HUES48 (cell line): Measurements from ENCODE around the gene EMID1.

Experiments
- H3K27ac ChIP-seq: one replicate; pipeline ENCODE4 v1.7.0; 2013; ENCODE audit warnings: low read depth, low read length, inconsistent platforms
- H3K27me3 ChIP-seq: 2 replicates; pipeline ENCODE4 v1.6.1; 2013; ENCODE audit warnings: mild to moderate bottlenecking, low read length; ENCODE audit not compliant: control insufficient read depth, insufficient read depth
- H3K36me3 ChIP-seq: 2 replicates; pipeline ENCODE4 v1.6.1; 2013; ENCODE audit warnings: low read length; ENCODE audit not compliant: control insufficient read depth, insufficient read depth
- H3K4me1 ChIP-seq: 2 replicates; pipeline ENCODE4 v1.6.1; 2013; ENCODE audit warnings: mild to moderate bottlenecking, low read length; ENCODE audit not compliant: control insufficient read depth, insufficient read depth
- H3K4me3 ChIP-seq: 2 replicates; pipeline ENCODE4 v1.5.1; 2013; ENCODE audit warnings: mild to moderate bottlenecking, low read depth, low read length
- H3K9ac ChIP-seq: 2 replicates; pipeline ENCODE4 v1.6.1; 2013; ENCODE audit warnings: mild to moderate bottlenecking, low read depth, low read length, moderate library complexity
- H3K9me3 ChIP-seq: 2 replicates; pipeline ENCODE4 v1.6.1; 2013; ENCODE audit warnings: low read length; ENCODE audit not compliant: control insufficient read depth, insufficient read depth

The EMID1 gene

DNA sequence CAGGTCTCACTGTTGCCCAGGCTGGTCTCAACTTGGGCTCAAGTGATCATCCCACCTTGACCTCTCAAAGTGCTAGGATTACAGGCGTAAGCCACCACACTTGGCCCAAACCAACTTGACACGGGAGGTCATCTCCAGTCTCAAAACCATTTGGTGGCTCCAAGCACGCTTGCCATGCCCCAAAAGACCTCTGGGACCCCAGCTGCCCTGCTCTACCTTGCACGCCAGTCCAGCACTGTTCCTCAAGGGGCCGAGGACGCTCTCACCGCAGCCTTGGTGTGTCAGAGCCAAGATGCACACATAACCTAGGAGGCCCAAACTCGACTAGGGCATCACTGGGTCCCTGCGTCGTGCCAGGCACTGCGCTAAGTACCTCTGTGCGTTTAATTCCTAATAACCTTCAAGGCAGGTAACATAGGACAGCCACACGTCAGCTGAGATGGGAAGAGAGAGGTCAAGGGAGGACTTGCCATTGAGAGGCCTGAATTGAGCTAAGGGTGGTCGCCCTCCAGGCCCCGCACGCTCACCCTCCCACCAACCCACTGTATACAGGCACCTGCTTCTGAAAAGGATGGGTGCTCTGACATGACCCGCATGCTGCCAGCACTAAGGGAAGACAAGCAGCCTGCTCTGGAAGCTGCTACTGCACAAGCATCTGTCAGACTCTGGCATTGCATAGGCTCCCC lies 96.2 kb downstream of the EMID1 start:
- no peaks in the 10 kb centered on the region for H3K27me3 ChIP-seq
- H3K4me3 ChIP-seq = no peak overlapping the region
- H3K27ac ChIP-seq = peak overlapping the region; percentile 43
- no peaks in the 10 kb centered on the region for H3K9me3 ChIP-seq
- no peaks in the 10 kb centered on the region; the same call in 1 of the 2 replicates for H3K4me1 ChIP-seq
- no peak overlapping the region for H3K9ac ChIP-seq
- H3K36me3 ChIP-seq = peaks cover 42% of the 10 kb centered on the region

DNA sequence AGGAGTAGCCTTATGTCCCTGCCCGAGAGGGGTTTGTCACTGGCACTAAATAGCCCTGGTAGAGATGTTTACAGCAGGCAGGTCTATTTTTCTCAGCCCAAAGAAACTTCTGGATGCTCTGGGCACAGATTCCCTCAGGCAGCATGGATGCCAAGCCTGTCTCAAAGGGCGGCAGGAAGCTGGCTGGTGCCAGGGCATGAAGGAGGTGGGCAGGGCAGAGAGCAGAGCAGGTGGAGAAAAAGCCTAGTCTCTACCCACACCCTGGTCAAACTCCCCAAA lies 96.6 kb downstream of the EMID1 start:
- Histone ChIP-seq H3K27ac (no peak overlapping the region), H3K4me1 (no peaks in the 10 kb centered on the region; the same call in 1 of the 2 replicates), H3K9ac (no peak overlapping the region), H3K27me3 (peaks cover under 1% of the 10 kb centered on the region; the same call in 1 of the 2 replicates), H3K36me3 (peaks cover 37% of the 10 kb centered on the region), H3K4me3 (no peak overlapping the region), H3K9me3 (no peaks in the 10 kb centered on the region)

- H3K36me3 ChIP-seq = peaks cover 31% of the 10 kb centered on the region
- H3K27ac ChIP-seq = no peak overlapping the region
- H3K27me3 ChIP-seq = peaks cover 5% of the 10 kb centered on the region; the same call in 1 of the 2 replicates
- no peaks in the 10 kb centered on the region for H3K9me3 ChIP-seq
- H3K9ac ChIP-seq = no peak overlapping the region
- H3K4me3 ChIP-seq = no peak overlapping the region
- H3K4me1 ChIP-seq = no peaks in the 10 kb centered on the region; the same call in 1 of the 2 replicates
These were observed 97.2 kb downstream of the EMID1 start for GRCh38 chr22:29302681-29303465.

GRCh38 chr22:29305836-29306174 lies 100.1 kb downstream of the EMID1 start:
- Histone ChIP-seq H3K9me3 (no peaks in the 10 kb centered on the region), H3K4me1 (peaks cover 2% of the 10 kb centered on the region; the same call in 1 of the 2 replicates), H3K4me3 (peak overlapping the region; percentile 55), H3K27me3 (peaks cover 5% of the 10 kb centered on the region; the same call in 1 of the 2 replicates), H3K27ac (peak overlapping the region; percentile 88), H3K9ac (no peak overlapping the region), H3K36me3 (peaks cover 2% of the 10 kb centered on the region)

DNA sequence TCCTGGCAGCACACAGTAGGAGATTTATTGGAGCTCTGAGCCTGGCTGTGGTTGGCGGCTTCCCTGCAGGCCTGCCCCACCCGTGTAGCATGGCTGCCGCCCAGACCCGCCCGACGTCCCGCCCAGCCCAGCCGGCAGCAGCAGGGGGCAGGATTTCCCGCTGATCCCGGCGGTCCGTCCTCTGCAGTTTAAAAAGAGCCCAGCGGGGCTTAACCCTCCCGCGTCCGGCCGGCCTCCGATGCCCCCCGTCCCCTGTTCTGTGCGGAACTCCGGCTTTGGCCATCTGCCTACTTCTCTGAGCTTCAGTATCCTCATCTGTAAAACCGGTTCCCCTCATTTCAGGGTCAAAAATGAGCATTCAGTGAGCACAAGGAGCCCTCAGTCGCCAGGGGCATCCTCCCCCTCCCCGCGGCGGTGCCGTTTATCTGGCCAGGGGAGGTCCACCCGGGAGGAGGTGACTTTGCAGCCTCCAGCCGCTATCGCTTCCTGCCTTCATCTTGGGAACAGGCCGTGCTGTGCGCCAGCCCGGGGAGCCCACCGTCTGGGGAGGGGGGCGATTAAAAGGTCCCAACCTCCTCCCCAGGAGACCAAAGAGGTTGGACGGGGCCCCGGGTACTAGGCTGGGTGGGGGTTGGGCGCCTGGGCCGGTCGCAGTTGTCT lies 100.6 kb downstream of the EMID1 start, which contains the start of gene GAS2L1:
TSS of gene GAS2L1 (plus strand) at position 476 of the 660 bp plus-strand sequence. CDS start 1,456 bp downstream, outside the sequence.
- H3K9ac ChIP-seq = peak within 1 kb of the TSS; percentile 20; the same call in 1 of the 2 replicates
- H3K4me1 ChIP-seq = peaks cover 6% of the 10 kb centered on the region; the same call in 1 of the 2 replicates
- peak within 1 kb of the TSS; percentile 55 for H3K4me3 ChIP-seq
- H3K36me3 ChIP-seq = no peaks in the 10 kb centered on the region
- peaks cover 5% of the 10 kb centered on the region; the same call in 1 of the 2 replicates for H3K27me3 ChIP-seq
- H3K27ac ChIP-seq = peak within 1 kb of the TSS; percentile 88
- H3K9me3 ChIP-seq = no peaks in the 10 kb centered on the region

DNA sequence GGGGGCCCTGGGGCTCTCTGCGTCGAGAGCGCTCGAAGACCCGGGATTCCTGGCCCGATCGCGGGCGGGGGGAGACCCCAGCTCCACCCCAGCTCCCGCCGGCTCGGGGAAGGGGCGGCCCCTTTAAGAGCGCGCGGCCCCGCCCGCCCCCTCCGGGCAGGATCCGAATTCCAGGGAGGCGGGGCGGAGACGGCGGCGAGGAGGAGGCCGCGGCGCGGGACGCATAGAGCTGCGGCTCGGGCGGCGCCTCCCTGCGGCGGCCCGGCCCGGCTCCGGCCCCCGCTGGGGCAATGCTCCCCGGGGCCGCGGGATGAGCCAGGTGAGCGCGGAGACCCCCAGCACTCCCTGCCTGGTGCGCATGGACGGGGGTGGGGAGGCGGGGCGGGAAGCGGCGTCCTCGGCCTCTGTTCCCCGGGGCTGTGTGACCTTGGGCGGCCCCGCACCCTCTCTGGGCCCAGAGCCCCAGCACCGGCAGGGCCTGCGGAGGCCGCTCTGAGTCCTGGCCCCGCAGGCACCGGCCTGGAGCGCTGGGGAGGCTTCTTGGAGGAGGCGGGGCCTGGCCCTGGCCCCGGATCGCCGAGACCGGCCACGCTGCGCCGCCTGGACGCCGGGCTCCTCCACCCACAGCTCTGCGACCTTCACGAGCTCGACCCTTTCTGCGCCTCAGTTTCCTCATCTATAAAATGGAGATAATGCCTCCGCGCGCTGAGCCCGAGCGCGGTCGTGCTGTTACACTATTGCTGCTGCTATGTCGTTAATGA lies 101.3 kb downstream of the EMID1 start:
- peak overlapping the region; percentile 20; the same call in 1 of the 2 replicates for H3K9ac ChIP-seq
- H3K27ac ChIP-seq = peak overlapping the region; percentile 88
- peaks cover 6% of the 10 kb centered on the region; the same call in 1 of the 2 replicates for H3K4me1 ChIP-seq
- peak overlapping the region; percentile 55 for H3K4me3 ChIP-seq
- no peaks in the 10 kb centered on the region for H3K36me3 ChIP-seq
- H3K9me3 ChIP-seq = no peaks in the 10 kb centered on the region
- H3K27me3 ChIP-seq = peaks cover 5% of the 10 kb centered on the region; the same call in 1 of the 2 replicates

GRCh38 chr22:29307596-29308147 lies 102.0 kb downstream of the EMID1 start:
- Histone ChIP-seq H3K4me3 (peak overlapping the region; percentile 55), H3K27ac (no peak overlapping the region), H3K9me3 (no peaks in the 10 kb centered on the region), H3K36me3 (no peaks in the 10 kb centered on the region), H3K4me1 (peaks cover 6% of the 10 kb centered on the region; the same call in 1 of the 2 replicates), H3K9ac (0 out of 2 replicates have a peak overlapping the region, but pooled peaks have one; percentile 4), H3K27me3 (peaks cover 5% of the 10 kb centered on the region; the same call in 1 of the 2 replicates)

- H3K27ac ChIP-seq = no peak overlapping the region
These were observed 102.6 kb downstream of the EMID1 start for GRCh38 chr22:29308148-29308790.

GRCh38 chr22:29308791-29309262 lies 103.1 kb downstream of the EMID1 start:
- no peak overlapping the region for H3K9ac ChIP-seq

More at GRCh38 chr22:29308148-29308790, 102.6 kb downstream of the EMID1 start:
- Histone ChIP-seq H3K9ac (no peak overlapping the region), H3K27me3 (peaks cover 10% of the 10 kb centered on the region; the same call in 1 of the 2 replicates), H3K36me3 (no peaks in the 10 kb centered on the region), H3K4me3 (no peak overlapping the region), H3K4me1 (peaks cover 6% of the 10 kb centered on the region; the same call in 1 of the 2 replicates), H3K9me3 (no peaks in the 10 kb centered on the region)

More at GRCh38 chr22:29308791-29309262, 103.1 kb downstream of the EMID1 start:
- Histone ChIP-seq H3K27me3 (peaks cover 15% of the 10 kb centered on the region), H3K9me3 (no peaks in the 10 kb centered on the region), H3K27ac (no peak overlapping the region), H3K36me3 (no peaks in the 10 kb centered on the region), H3K4me1 (peaks cover 6% of the 10 kb centered on the region; the same call in 1 of the 2 replicates), H3K4me3 (no peak overlapping the region)
